NCI-H1694 treated with DMSO at 0.1 percent for 48 hours (cell line): ENCODE results near the gene GPC1.

Source experiments
- DNase-seq: peaks from one replicate; lab custom pipeline; 2025; lab: John Stamatoyannopoulos, UW

Gene GPC1

DNA sequence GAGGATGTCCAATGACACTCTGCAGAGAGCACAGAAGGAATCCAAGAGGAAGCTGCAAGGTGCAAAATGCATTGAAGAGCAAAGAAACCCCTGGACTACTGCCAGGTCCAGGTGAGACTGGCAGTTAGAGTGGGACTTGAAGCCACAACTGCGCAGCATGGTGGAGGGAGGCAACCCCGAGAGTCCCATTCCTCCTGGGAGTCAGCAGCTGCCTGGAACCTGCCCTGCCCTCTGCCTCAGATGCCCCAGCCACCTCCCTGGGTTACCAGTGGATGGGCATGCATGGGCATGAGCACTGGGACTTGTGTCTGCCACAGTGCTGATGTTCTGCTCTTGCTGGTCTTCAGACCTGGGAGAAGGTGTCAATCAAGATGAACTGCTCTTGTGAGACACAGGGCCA lies 79.2 kb downstream of the GPC1 start:
- no peak for DNase-seq

- no peak for DNase-seq
Measured at GRCh38 chr2:240517342-240517741, 81.9 kb downstream of the GPC1 start.
